DMS 273 (cell line): ENCODE measurements around the gene PLXDC2.

Source experiments
- DNase-seq: peaks from one replicate; lab custom pipeline; 2025; ENCODE audit not compliant: unreplicated experiment; lab: John Stamatoyannopoulos, UW

Gene PLXDC2

DNA sequence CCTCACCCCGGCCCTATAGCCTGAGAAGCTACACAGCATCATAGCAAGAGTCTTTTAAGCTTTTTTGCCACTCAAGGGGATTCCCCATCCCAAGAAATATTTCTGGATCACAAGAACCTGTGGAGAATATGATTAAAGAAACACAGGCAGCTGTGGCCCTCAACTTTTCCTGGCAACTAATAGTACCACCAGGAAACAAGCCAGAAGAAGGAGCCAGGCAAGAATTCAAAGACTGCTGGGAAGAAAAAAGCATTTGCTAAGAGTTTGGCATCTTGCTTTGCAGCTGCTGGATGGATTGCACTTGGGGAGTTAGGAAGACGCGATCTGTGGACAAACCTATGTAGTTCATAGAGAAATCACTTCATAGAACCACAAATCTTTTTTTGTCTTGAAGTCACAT lies 437.8 kb downstream of the PLXDC2 start:
- no peak for DNase-seq

DNA sequence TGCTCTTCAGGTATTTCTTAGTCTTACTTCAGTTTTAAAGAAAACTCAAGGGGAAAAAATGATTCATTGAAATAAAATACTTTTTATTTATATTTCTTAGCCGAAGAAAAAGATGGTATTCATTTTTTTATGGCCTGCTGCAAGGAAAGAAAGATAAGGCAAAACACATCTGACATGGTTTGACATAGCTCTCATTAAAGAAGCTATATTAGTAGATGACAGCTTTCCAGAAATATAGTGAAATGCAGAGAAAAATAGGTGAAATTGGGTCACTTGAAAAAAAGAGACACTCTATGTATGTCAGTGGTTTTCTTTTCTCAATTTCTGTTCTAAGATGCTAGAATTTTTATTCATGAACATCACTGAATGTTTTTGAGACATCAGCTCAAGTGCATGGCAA lies 438.3 kb downstream of the PLXDC2 start:
- DNase-seq: no peak

DNA sequence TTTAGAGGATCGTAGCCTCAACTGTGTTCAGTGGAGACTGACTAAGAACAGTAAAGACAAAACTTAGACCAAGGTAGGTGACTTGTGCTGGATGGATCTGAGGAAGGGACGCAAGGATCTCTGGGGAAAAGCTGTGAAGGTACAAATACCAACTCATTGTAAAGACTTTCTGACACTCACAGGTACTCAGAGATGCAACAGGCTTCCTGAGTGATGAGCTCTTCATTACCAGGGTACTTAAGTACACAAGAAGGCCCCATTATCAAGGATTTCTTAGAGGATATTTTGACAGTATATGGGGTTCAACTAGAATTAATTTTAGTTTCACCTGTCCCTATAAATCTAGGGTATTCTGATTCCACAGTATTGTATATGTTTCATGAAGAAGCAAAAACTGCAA lies 440.7 kb downstream of the PLXDC2 start:
- no peak for DNase-seq

DNA sequence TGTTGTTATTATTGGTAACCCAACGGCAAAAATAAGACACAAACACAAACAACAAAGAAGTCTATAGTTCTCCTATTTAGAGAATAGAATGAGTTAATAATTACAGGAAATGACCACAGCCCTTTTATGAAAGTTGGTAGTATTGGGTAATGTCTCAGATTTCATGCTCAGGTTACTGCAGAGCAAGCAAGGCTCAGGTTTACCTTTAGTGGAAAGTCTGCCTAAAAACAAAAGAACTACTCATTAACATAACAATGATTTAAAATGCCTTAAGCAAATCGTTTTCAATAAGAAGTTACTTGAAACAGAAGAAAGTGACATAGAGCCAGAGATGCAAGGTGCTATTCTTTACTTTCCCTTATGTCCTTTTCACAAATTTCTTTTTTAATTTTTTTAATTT lies 441.2 kb downstream of the PLXDC2 start:
- DNase-seq: no peak

DNA sequence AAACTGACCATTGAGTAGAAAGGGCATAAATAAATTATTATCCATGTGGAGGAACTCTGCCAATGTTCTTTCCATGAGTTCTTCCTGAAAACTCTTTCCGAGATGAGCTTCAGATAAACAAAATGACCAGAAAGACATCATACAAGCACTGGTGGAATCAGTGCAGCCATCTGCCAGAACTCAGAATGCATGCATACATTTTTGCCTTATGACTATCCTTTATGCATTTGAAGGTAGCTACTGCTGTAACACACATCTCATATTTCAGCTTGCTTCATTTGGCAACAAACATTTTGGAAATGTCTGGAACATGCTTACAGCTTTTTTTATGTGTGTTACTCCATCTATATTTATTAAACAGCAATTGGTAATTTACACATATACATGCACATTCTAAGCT lies 448.9 kb downstream of the PLXDC2 start:
- no peak for DNase-seq

DNA sequence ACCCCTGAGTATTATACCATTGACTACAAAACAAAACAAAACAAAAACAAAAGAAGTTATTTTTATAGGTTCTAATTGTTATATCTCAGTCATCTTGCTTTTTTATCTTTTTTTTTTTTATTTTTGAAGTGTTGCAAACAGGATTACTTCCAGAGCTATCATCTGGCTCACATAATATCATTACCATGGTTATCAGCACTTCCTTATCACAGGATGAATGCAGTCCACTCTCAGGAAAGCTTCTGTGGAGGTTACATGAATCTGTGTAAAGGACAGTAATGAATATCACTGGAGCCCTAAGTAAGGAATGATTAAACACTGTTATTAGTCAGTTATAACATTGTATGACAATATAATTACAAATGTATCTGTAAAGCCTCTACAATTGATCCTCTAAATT lies 451.5 kb downstream of the PLXDC2 start:
- DNase-seq: no peak

DNA sequence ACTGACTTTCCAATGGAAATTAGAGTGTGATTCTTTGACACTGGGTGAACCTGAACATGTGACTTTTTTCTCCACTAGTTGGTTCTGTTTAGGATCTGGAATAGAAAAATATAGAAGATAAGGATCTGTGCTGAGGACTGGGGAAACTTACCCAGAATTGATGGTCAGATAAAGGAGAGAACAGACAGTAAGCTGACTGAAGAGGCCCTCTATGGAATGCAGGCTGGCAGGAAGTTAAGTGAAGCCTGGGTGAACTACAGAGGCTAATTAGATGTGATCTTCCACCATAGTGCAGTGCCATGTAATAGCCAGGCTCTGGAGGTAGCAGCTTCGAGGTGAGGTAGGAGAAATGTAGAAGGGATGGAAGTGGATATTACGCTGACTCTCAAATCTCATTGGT lies 455.3 kb downstream of the PLXDC2 start:
- no peak for DNase-seq

DNA sequence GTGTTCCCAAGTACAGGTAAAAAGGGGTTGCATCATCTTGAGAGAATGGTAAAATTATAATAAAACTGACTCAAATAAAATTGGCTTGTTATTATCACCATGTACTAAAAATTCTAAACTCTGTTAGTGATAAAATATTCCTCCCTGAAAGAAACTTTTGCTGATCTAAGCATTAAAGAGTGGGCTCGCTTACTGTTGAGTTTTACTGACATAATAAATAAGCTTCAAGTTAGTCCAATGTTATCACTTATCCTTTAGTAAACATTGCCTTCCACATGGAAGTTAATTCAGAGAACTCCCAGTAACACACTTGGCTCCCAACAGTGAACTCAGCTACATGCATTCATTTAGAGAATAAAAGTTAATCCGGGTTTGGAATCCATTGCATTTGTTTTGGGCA lies 456.4 kb downstream of the PLXDC2 start:
- no peak for DNase-seq

DNA sequence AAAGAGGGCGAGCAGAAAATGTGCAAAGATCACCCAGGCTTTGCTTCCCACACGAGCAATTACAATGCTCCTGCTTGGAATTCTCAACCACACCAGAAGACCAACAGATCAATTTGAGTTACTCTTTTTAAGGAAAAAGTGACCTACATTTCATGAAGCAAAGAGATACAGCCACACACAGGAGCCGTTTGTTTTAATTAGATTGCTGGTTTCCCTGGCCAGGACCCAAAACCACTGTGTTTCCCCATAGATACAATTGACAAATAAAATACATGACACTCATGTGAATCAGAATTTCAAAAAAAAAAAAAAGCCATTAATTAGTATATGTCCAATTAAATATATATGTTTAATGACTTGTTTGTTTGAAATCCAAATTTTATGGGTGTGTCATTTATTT lies 458.3 kb downstream of the PLXDC2 start:
- no peak for DNase-seq

DNA sequence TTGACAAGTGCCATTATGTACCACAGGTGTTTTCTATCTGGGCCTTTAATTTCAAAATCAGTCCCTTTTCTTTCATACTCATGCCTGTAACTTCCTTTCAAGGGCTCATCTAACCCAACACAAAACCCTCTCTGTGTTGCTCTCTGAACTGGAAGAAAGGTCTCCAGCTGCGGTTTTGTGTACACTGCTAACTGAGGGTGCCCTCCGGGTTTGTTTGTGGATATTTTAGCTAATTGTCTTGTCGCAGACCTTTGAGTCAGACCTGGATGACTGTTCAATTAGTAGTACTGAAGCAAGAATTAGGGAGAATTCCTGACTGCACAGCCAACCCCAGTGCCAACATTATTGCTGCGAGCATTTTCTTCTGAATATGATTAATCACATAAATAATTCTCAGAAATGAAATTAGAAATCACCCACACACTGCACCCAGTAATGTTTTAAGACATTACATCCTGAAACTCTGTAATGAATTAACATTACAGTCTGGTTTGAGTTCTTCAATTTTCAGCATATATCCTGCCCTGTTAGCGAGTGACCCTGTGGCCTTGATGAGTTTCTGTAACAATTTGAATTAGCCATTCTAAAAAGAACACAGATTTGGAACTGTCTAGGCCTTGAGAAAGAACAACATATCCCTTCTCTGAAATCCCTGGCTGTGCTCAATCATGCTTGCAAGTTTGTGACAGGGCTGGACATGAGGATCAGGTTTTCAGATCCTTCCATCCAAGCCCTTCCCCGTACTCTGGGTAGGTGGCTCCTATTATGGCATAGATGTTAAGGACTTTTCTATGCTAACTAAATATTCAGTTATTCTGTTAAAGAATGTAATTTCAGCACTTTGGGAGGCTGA lies 460.1 kb downstream of the PLXDC2 start:
- no peak for DNase-seq

DNA sequence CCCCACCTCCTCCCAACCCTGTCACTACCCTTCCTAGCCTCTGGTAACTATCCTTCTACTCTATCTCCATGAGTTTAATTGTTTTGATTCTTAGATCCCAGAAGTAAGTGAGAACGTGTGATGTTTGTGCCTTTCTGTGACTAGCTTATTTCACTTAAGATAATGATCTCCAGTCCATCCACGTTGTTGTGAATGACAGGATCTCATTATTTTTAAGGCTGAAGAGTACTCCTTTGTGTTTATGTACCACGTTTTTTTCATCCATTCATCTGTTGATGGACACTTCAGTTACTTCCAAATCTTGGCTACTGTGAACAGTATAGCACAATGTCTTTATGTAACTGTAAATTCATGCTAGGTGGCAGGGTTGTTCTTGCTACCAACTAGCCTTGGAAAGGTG lies 461.6 kb downstream of the PLXDC2 start:
- no peak for DNase-seq

DNA sequence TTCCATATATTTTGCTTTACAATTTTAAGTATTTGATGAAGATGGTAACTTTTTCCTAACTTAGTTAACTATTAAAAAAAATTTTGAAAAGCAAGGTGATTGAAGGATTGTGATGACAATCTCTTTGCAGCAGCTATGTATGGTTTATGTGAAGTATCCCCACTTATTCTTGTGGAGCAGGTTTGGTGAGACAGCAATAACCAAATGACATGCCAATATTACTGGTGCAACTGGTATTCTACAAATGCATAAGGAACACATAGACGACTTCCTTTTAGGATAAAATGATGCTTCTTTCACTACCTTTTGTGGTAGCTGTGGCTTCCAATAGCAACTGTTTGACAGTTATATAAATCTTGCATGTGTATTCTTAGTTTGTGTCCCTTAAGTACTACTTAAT lies 465.3 kb downstream of the PLXDC2 start:
- no peak for DNase-seq

DNA sequence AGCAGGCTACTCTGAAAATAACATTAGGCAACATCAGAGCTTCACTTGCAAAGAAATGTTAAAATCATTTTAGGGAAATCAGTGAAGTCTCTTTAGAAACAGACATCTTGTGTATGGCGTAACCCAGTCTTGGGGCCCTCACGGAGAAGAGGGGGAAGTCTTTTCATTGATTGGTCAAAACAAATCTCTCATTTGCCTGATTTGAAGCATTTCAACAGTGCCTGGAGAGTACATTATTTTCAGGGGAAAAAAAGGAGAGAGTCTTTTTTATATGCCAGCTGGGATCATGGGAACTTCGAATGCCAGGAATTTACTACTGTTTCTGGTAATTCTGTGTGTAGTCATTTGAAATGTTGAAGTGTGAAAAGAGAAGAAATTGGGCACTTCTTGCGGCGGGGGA lies 471.4 kb downstream of the PLXDC2 start:
- no peak for DNase-seq

DNA sequence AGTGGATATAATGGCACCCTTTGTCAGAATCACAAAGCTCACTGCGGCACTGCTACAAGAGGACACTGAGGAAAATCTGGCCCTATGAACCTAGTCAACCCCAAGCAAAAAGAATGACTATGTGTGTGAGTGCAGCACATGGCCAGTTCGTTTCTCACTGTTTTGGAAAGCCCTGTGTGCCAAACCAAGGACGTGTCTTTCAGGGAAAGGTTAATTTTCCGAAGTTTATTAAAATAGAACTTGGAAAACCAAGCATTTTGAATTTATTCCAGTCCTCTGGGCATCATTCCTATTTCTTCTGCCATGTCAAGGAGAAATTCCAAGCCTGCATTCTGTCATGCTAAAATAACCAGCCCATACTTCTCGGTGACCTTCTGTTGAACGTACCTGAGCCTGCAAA lies 471.8 kb downstream of the PLXDC2 start:
- DNase-seq: no peak

DNA sequence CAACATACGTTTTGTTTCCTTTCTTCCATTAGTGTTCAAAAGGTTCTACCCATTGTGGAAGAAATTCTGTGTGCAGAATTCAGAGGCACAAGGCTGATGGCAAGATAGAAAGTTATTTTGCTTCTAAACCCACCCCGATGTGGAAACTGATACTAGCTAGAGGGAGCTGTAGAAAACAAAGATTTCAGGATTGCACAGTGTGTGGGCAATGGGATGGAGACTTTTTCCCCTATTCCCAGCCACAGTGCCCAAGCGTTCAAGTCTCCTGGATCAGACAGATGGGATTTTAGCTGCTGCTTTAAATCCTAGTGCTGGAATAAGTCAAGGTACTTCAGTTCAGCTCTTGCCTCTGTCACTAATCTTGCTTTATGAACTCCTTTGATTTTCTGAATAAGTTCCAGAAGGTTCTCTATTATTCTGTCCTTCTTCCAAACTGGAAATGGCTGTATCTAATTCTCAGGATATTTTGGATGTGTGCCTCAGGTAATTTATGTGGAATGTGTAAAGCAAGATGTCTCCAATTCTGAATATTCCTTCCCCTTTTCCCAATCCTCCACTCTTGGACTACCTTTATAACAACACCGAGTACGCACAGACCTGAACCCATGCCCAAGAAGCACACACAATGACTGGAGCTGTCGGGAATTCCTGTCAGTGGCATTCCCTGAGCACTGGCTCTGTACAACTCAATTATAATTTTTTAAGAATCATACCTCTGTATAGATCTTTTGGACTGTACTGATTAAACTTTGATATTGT lies 473.0 kb downstream of the PLXDC2 start:
- DNase-seq: no peak

DNA sequence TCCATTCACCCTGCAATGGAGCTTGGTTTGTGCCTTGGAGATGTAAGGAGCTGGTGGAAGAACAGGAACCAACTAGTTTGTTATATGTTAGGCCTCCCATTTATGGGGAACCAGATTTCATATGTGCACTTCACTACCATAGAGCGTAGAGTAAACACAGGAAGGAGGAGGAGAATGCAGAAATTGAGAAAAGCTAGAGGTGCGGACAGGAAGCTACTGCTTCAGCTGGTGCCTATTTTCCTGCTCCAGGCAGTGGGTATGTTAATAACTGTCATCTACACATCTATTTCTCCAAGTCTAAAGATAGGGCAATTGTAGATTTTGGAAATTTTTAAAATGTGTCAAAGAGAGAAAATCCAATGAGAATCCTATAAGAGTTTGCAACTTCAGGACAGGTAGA lies 482.2 kb downstream of the PLXDC2 start:
- DNase-seq: no peak

DNA sequence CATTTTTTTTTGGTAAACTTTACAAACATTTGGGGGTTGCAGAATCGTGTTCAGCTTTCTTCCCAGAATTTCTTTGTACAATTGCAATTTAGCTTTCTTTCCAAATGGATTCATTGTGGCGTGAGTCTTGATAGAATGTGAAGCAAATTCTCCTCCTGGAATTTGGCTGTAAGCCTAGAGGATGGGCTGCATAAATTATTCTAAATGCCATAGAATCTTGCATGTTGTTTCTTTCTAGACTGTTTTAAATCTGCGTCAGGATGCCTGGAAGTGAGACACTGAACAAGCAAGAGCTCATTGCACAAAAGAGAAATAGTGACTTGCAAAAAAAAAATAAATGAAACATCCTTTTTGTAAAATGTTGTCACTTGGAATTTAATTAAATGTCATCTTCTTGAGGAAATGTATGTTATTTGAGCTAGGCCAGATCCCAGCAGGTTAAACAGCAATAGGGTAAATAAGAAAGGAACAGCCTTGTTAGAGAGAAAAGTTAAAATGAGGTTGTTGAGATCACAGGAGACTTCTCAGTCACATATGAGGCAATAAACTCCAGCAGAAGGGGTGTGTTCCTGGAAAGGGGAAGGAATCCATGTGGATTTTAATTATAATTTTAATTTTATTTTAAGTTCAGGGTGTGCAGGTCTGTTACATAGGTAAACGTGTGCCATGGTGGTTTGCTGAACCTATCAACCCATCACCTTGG lies 483.0 kb downstream of the PLXDC2 start:
- no peak for DNase-seq

DNA sequence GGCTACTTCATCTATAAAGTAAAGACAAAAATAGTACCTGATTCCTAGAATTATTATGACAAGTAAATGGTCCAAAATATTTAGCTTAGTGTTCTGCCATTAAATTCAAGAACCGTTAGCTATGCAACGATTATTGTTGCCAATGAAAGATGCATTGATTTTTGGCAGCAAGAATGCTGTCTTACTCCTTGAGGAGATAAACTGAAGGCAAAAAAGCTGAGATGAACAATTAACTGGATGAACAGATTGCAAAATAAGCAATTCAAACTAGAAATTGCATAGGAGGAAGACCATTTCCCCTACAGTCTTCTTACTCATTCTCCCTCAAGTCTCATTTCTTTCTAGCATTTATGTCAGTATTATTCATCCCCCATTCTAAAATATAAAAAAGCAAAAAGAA lies 484.5 kb downstream of the PLXDC2 start:
- DNase-seq: no peak

DNA sequence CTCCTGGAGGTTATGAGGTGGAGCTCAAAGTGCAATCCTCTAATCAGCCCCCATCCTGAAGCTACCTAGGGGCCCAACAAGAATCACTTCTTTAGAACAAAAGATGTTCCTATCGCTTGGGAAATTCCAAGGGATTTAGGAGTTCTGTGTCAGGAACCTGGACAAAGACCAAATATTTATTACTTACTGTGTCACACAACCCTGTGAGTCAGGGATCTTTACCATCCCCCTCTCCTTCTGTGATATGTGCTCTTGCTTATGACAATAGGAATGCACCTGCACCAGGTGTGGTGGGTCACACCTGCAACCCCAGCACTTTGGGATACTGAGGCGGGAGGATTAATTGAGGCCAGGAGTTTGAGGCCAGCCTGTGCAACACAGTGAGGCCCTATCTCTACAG lies 485.8 kb downstream of the PLXDC2 start:
- no peak for DNase-seq

DNA sequence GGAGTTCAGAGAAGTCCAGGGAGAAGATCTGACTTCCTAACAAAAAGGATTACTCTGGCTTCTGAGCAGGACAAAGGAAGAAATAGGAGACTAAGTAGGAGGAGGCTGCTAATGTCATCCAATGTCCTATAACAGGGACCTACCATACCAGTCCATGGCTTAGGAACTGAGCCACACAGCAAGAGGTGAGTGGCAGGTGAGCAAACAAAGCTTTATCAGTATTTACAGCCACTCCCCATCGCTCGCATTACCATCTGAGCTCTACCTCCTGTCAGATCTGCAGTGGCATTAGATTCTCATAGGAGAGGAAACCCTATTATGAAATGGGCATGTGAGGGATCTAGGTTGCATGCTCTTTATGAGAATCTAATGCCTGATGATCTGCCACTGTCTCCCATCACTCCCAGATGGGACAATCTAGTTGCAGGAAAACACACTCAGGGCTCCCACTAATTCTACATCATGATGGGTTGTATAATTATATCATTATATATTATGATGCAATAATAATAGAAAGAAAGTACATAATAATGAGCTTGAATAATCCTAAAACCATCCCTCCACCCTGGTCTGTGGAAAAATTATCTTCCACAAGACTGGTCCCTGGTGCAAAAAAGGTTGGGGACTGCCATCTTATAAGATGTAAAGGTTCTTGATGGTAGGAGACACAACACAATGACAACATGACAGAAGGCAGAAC lies 487.4 kb downstream of the PLXDC2 start:
- no peak for DNase-seq

DNA sequence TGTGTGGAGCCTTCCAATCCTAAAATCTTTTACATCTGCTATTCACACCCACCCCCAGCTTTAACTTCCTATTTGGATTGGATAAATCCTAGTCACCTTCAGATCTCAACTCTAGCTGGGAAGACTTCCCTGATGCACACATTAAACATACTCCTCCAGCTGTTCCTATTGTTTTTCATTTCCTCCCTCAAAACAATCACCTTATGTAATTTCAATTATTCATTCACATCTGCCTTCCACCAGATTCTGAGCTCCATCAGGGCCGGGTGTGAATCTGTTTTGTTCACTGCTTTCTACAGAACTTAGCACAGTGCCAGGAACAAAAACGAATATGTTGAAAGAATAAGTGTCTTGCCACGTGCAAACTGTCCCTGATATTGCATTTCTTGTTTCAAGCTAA lies 497.4 kb downstream of the PLXDC2 start:
- no peak for DNase-seq
